Endothelial cell of umbilical vein (primary cell): Measurements from ENCODE around the gene CAPZA2. TPM values are rescaled to one million over a fixed set of nuclear protein-coding genes. Genes with fewer than 3 reads are reported as not detected.

ENCODE experiments used
- BruUV-seq: library from RNA; stranded (reverse); fragments of 400-500 nt; replicated peaks from 2 replicates; lab custom pipeline; 2021; lab: Mats Ljungman, UMichigan
- CTCF ChIA-PET: fragments of 300-600, 350-600 bp; sonication (Branson Sonifier 250); formaldehyde crosslinking; loops from one replicate; lab custom pipeline; 2021; ENCODE audit warnings: antibody characterized with exemption, inconsistent platforms; lab: Charles Lee
- POLR2A ChIA-PET: fragments of 300-600, 350-600 bp; sonication (Branson Sonifier 250); formaldehyde crosslinking; loops from one replicate; lab custom pipeline; 2021; ENCODE audit warnings: antibody characterized with exemption, inconsistent platforms; lab: Charles Lee
- DNase-seq: peaks from one replicate; pipeline ENCODE4 v3.0.0-alpha.2; 2011; ENCODE audit warnings: low read depth, low spot score
- FAIRE-seq: peaks from 2 replicates; lab custom pipeline; 2011; peaks lifted over from hg19 to GRCh38; lab: Jason Lieb, UNC
- H2AFZ ChIP-seq: 2 replicates; pipeline ENCODE4 v1.6.0; 2012; ENCODE audit warnings: low read depth, low read length, control low read depth, inconsistent platforms
- H3K27ac ChIP-seq: 2 replicates; pipeline ENCODE4 v1.5.1; 2011; ENCODE audit warnings: low read depth, mild to moderate bottlenecking, control low read depth, low read length, moderate library complexity; ENCODE audit not compliant: insufficient read depth
- H3K27me3 ChIP-seq, 2 experiments: 2 replicates each; pipeline versions ENCODE4 v1.6.0 to v1.6.1; 2011; ENCODE audit warnings: low read length in 2 of 2, mixed read lengths in 1 of 2; ENCODE audit not compliant: control insufficient read depth in 2 of 2, insufficient read depth in 2 of 2
- H3K36me3 ChIP-seq, 2 experiments: 2 replicates in 1 of 2; 3 replicates in 1 of 2; pipeline ENCODE4 v1.5.1; 2011; ENCODE audit warnings: low read length in 2 of 2, mild to moderate bottlenecking in 1 of 2, moderate library complexity in 1 of 2; ENCODE audit not compliant: control insufficient read depth in 2 of 2, insufficient read depth in 2 of 2; ENCODE audit errors: extremely low read depth in 1 of 2
- H3K4me1 ChIP-seq: 3 replicates; pipeline ENCODE4 v1.5.1; 2011; ENCODE audit warnings: mild to moderate bottlenecking, low read length; ENCODE audit not compliant: control insufficient read depth, insufficient read depth; ENCODE audit errors: extremely low read depth
- H3K4me2 ChIP-seq: 2 replicates; pipeline ENCODE4 v1.6.1; 2011; ENCODE audit warnings: low read length, control low read depth, mixed read lengths; ENCODE audit not compliant: insufficient read depth
- H3K4me3 ChIP-seq, 3 experiments: fragments of 200-600 bp in 1 of 3; sonication (generic), shearing (Covaris generic) in 1 of 3; replicated peaks in 1 of 3; 2 replicates each; pipeline ENCODE4 v1.5.1; 2011 to 2016; ENCODE audit warnings: control low read depth in 3 of 3, low read length in 3 of 3, mild to moderate bottlenecking in 2 of 3, inconsistent platforms in 1 of 3, low read depth in 1 of 3, moderate library complexity in 1 of 3; ENCODE audit not compliant: insufficient read depth in 1 of 3
- H3K79me2 ChIP-seq: 2 replicates; pipeline ENCODE4 v1.6.0; 2012; ENCODE audit warnings: low read length, inconsistent platforms; ENCODE audit not compliant: control insufficient read depth, insufficient read depth
- H3K9ac ChIP-seq: replicated peaks from 2 replicates; pipeline ENCODE3; 2011; ENCODE audit warnings: low read length, control low read depth; ENCODE audit not compliant: insufficient read depth; ENCODE audit errors: extremely low read depth
- H3K9me1 ChIP-seq: replicated peaks from 3 replicates; pipeline ENCODE4 v1.6.0; 2011; ENCODE audit warnings: mild to moderate bottlenecking, low read length; ENCODE audit not compliant: control insufficient read depth, insufficient read depth; ENCODE audit errors: extremely low read depth
- H3K9me3 ChIP-seq: replicated peaks from 2 replicates; pipeline ENCODE4 v1.5.1; 2012; ENCODE audit warnings: low read length, inconsistent platforms; ENCODE audit not compliant: control insufficient read depth, insufficient read depth
- H4K20me1 ChIP-seq: replicated peaks from 2 replicates; pipeline ENCODE3; 2011; ENCODE audit warnings: mild to moderate bottlenecking, low read length; ENCODE audit not compliant: control insufficient read depth, insufficient read depth; ENCODE audit errors: extremely low read depth
- CTCF ChIP-seq, 2 donors: IDR thresholded peaks; 1 replicate in 1 of 2; 2 replicates in 1 of 2; pipeline ENCODE4 v1.5.1; 2011; ENCODE audit warnings: low read length in 2 of 2, mild to moderate bottlenecking in 2 of 2, moderate library complexity in 2 of 2, control low read depth in 1 of 2, inconsistent platforms in 1 of 2, low read depth in 1 of 2; ENCODE audit not compliant: insufficient read depth in 1 of 2; ENCODE audit errors: extremely low read depth in 1 of 2
- EZH2 ChIP-seq: IDR thresholded peaks from 2 replicates; pipeline ENCODE4 v1.6.1; 2012; ENCODE audit warnings: borderline replicate concordance, low read depth, mild to moderate bottlenecking, moderate library complexity, low read length, inconsistent platforms; ENCODE audit not compliant: severe bottlenecking
- FOS ChIP-seq: IDR thresholded peaks from 2 replicates; pipeline ENCODE4 v1.6.1; 2011; ENCODE audit warnings: mild to moderate bottlenecking, low read length, moderate library complexity, borderline replicate concordance; ENCODE audit not compliant: insufficient read depth
- GATA2 ChIP-seq: IDR thresholded peaks from 2 replicates; pipeline ENCODE4 v1.7.0; 2011; ENCODE audit warnings: low read depth, mild to moderate bottlenecking, moderate library complexity, mixed read lengths, low read length; ENCODE audit not compliant: insufficient read length, insufficient read depth
- JUN ChIP-seq: IDR thresholded peaks from 2 replicates; pipeline ENCODE4 v1.6.1; 2011; ENCODE audit warnings: borderline replicate concordance, low read depth; ENCODE audit not compliant: insufficient read length, insufficient read depth
- MAX ChIP-seq: IDR thresholded peaks from 2 replicates; pipeline ENCODE4 v1.6.1; 2011; ENCODE audit not compliant: insufficient read depth, insufficient read length
- MYC ChIP-seq: IDR thresholded peaks from one replicate; pipeline ENCODE4 v1.6.1; 2011; ENCODE audit warnings: mild to moderate bottlenecking, low read depth, low read length
- POLR2A ChIP-seq: IDR thresholded peaks from 2 replicates; pipeline ENCODE4 v1.6.1; 2012; ENCODE audit warnings: low read depth, mild to moderate bottlenecking, control low read depth, low read length
- POLR2AphosphoS5 ChIP-seq: IDR thresholded peaks from 2 replicates; pipeline ENCODE4 v1.6.1; 2012; ENCODE audit warnings: low read depth, mild to moderate bottlenecking, control low read depth, low read length, moderate library complexity; ENCODE audit not compliant: insufficient read depth
- dilution Hi-C: fragments of 300-500 bp; cut with MboI; formaldehyde crosslinking; loops from one replicate; pipeline ENCODE4 v1.15.0; 2019; ENCODE audit warnings: low sequenced_read_pairs; ENCODE audit not compliant: extremely low pct_ligation_motif_present
- intact Hi-C: fragments of 100-400 bp; cut with micrococcal nuclease; formaldehyde crosslinking; loops from one replicate; pipeline ENCODE4 v1.10.0; 2022
- polyA plus RNA-seq, 4 experiments: library from polyadenylated mRNA; depleted of rRNA in 3 of 4; stranded (reverse) in 3 of 4; unstranded in 1 of 4; fragments of >200 nt; gene quantifications; 2 replicates each; pipeline versions ENCODE4 v1.2.1 to v1.2.3, GENCODE V29; 2011 to 2012; ENCODE audit warnings: missing spikeins in 1 of 4
- total RNA-seq: library from RNA; stranded (reverse); gene quantifications from 2 replicates; pipeline ENCODE4 v1.2.3, GENCODE V29; 2021

The CAPZA2 gene
- total and polyA plus RNA-seq, 2 donors (not counting 3 experiments of a cell fraction or from before 2014, with no cell fraction given) = 48.1 to 347 TPM

- FAIRE-seq = no peak
- intact Hi-C loops = loop anchor here (10.0 kb wide), 1 partner anchor 782 kb away; no protein-coding TSS in a partner anchor
- Histone ChIP-seq H3K36me3 (no peaks in the 10 kb centered on the region), H3K9ac (no peak overlapping the region), H3K27ac (no peak overlapping the region), H2AFZ (no peak overlapping the region), H3K4me2 (no peak overlapping the region), H3K4me3 (no peak overlapping the region), H3K79me2 (no peaks in the 10 kb centered on the region), H4K20me1 (no peaks in the 10 kb centered on the region), H3K9me3 (no peaks in the 10 kb centered on the region), H3K27me3 (peaks cover 3 to 4% of the 10 kb centered on the region in 2 experiments), H3K4me1 (peaks cover 3% of the 10 kb centered on the region), H3K9me1 (no peaks in the 10 kb centered on the region)
- ChIA-PET CTCF (interaction anchor here (1.0 to 13.4 kb wide), 8 partner anchors 8 to 452 kb away, joined by 3 to 272 read pairs (median 6); partner anchors contain the start of gene ST7), POLR2A (interaction anchor here (1.2 kb wide), 1 partner anchor 258 kb away, joined by 4 read pairs; no protein-coding TSS in a partner anchor)
- dilution Hi-C loops = no loop called here
- no peak for DNase-seq
- no TSS peak for BruUV-seq
- TF ChIP-seq CTCF (IDR thresholded peaks at IDR 0.05; ENCODE audit: extremely low read depth in 1 of 2, insufficient read depth in 1 of 2, low read depth in 1 of 2, low read length in 2 of 2) = no peak
- TF ChIP-seq MAX = no peak
- TF ChIP-seq FOS = no peak
- TF ChIP-seq MYC = no peak
- no peak for TF ChIP-seq POLR2A
These were observed 70.2 kb downstream of the CAPZA2 start for GRCh38 chr7:116932566-116932965.

GRCh38 chr7:116933465-116933864 lies 71.1 kb downstream of the CAPZA2 start:
- Histone ChIP-seq H3K36me3 (no peaks in the 10 kb centered on the region), H3K4me2 (no peak overlapping the region), H4K20me1 (no peaks in the 10 kb centered on the region), H3K9me3 (no peaks in the 10 kb centered on the region), H3K27me3 (peaks cover 3 to 4% of the 10 kb centered on the region in 2 experiments), H3K4me1 (peaks cover 3% of the 10 kb centered on the region), H3K27ac (no peak overlapping the region), H2AFZ (no peak overlapping the region), H3K4me3 (no peak overlapping the region), H3K9ac (no peak overlapping the region), H3K79me2 (no peaks in the 10 kb centered on the region), H3K9me1 (no peaks in the 10 kb centered on the region)
- no TSS peak for BruUV-seq
- TF ChIP-seq GATA2 (no peak), EZH2 (no peak), FOS (no peak), MYC (no peak), JUN (no peak), POLR2AphosphoS5 (no peak), MAX (no peak), CTCF (IDR thresholded peaks at IDR 0.05; ENCODE audit: extremely low read depth in 1 of 2, insufficient read depth in 1 of 2, low read depth in 1 of 2, low read length in 2 of 2) (no peak), POLR2A (no peak)
- CTCF ChIA-PET = interaction anchor here (1.2 to 13.4 kb wide), 5 partner anchors 11 to 189 kb away, joined by 3 to 272 read pairs (median 31); partner anchors contain the start of gene ST7
- intact Hi-C loops (loop anchor here (10.0 kb wide), 1 partner anchor 781 kb away; no protein-coding TSS in a partner anchor), dilution Hi-C loops (no loop called here)
- no peak for FAIRE-seq
- DNase-seq = no peak
- POLR2A ChIA-PET = no interaction called here
